OCI-LY1 (cell line): Measurements from ENCODE around the gene PDZRN4.
"Not testable (repeated sequence)": the region's sequence is repeated elsewhere in the genome, so short reads cannot be mapped to it uniquely, and the experiment has no call there.

Experiments used
- H2AFZ ChIP-seq: fragments of 200-600 bp; sonication (generic), shearing (Covaris generic); 2 replicates; pipeline ENCODE4 v1.6.0; 2014; ENCODE audit warnings: antibody characterized with exemption, mild to moderate bottlenecking, low read length
- H3F3A ChIP-seq: fragments of 200-600 bp; sonication (generic), shearing (Covaris generic); 2 replicates; pipeline ENCODE4 v1.6.0; 2014; ENCODE audit warnings: mild to moderate bottlenecking, antibody characterized with exemption, low read length, moderate library complexity; ENCODE audit not compliant: insufficient read depth
- H3K27ac ChIP-seq: fragments of 200-600 bp; sonication (generic); 2 replicates; pipeline ENCODE4 v1.5.1; 2014; ENCODE audit warnings: low read length, mixed run types, mild to moderate bottlenecking, low read depth; ENCODE audit not compliant: poor library complexity, severe bottlenecking
- H3K27me3 ChIP-seq: fragments of 200-600 bp; sonication (generic); 2 replicates; pipeline ENCODE4 v1.6.0; 2014; ENCODE audit warnings: antibody characterized with exemption, mild to moderate bottlenecking, low read length, moderate library complexity; ENCODE audit not compliant: insufficient read depth
- H3K36me3 ChIP-seq: fragments of 200-600 bp; sonication (generic); 2 replicates; pipeline ENCODE4 v1.6.1; 2014; ENCODE audit warnings: mild to moderate bottlenecking, antibody characterized with exemption, low read length, moderate library complexity, mixed read lengths; ENCODE audit not compliant: insufficient read depth
- H3K4me1 ChIP-seq: fragments of 200-600 bp; sonication (generic); 2 replicates; pipeline ENCODE4 v1.5.1; 2014; ENCODE audit warnings: mild to moderate bottlenecking, low read length, moderate library complexity; ENCODE audit not compliant: insufficient read depth, severe bottlenecking
- H3K4me2 ChIP-seq: fragments of 200-600 bp; sonication (generic), shearing (Covaris generic); 2 replicates; pipeline ENCODE4 v1.6.1; 2014; ENCODE audit warnings: low read length
- H3K4me3 ChIP-seq: fragments of 200-600 bp; sonication (generic); 2 replicates; pipeline ENCODE4 v1.5.1; 2014; ENCODE audit warnings: low read length, low read depth, mild to moderate bottlenecking, mixed read lengths; ENCODE audit not compliant: poor library complexity, severe bottlenecking
- H3K79me2 ChIP-seq: fragments of 200-600 bp; shearing (Covaris generic); 2 replicates; pipeline ENCODE4 v1.6.1; 2016; ENCODE audit warnings: mixed run types, low read length, mixed read lengths; ENCODE audit not compliant: insufficient read depth
- H3K9ac ChIP-seq: fragments of 200-600 bp; sonication (generic), shearing (Covaris generic); 2 replicates; pipeline ENCODE4 v1.6.1; 2014; ENCODE audit warnings: mild to moderate bottlenecking, low read length, mixed read lengths
- H3K9me2 ChIP-seq: fragments of 200-600 bp; sonication (generic), shearing (Covaris generic); 2 replicates; pipeline ENCODE4 v1.6.1; 2014; ENCODE audit warnings: low read depth, mild to moderate bottlenecking, low read length, mixed read lengths
- H3K9me3 ChIP-seq: fragments of 200-600 bp; shearing (Covaris generic); 2 replicates; pipeline ENCODE4 v1.6.1; 2014; ENCODE audit warnings: low read length, mixed read lengths
- H4K20me1 ChIP-seq: fragments of 200-600 bp; sonication (generic), shearing (Covaris generic); 2 replicates; pipeline ENCODE4 v1.6.0; 2016; ENCODE audit warnings: mild to moderate bottlenecking, low read length; ENCODE audit not compliant: insufficient read depth
- CTCF ChIP-seq: fragments of 200-600 bp; sonication (generic), shearing (Covaris generic); IDR thresholded peaks from 2 replicates; pipeline ENCODE4 v1.5.1; 2017; ENCODE audit warnings: mild to moderate bottlenecking, antibody characterized with exemption, low read length, moderate library complexity, mixed read lengths
- EZH2 ChIP-seq: fragments of 200-600 bp; sonication (generic), shearing (Covaris generic); IDR thresholded peaks from 2 replicates; pipeline ENCODE4 v1.8.0; 2017; ENCODE audit warnings: borderline replicate concordance, mixed run types, mild to moderate bottlenecking, antibody characterized with exemption, low read length, moderate library complexity, mixed read lengths

The PDZRN4 gene

GRCh38 chr12:41167701-41168100 lies 20.4 kb upstream of the PDZRN4 start:
- Histone ChIP-seq H3K9ac (no peak overlapping the region), H4K20me1 (no peaks in the 10 kb centered on the region), H3K36me3 (no peaks in the 10 kb centered on the region), H3K9me2 (no peaks in the 10 kb centered on the region), H3F3A (no peaks in the 10 kb centered on the region), H2AFZ (no peak overlapping the region), H3K4me1 (no peaks in the 10 kb centered on the region), H3K4me3 (no peak overlapping the region), H3K27ac (no peak overlapping the region), H3K4me2 (no peak overlapping the region), H3K27me3 (no peaks in the 10 kb centered on the region), H3K9me3 (no peaks in the 10 kb centered on the region), H3K79me2 (no peaks in the 10 kb centered on the region)
- TF ChIP-seq EZH2 (no peak), CTCF (no peak)

- TF ChIP-seq EZH2 (no peak), CTCF (no peak)
- H3K27me3 ChIP-seq, result no peaks in the 10 kb centered on the region
Measured at GRCh38 chr12:41174602-41175001, 13.5 kb upstream of the PDZRN4 start.

GRCh38 chr12:41179507-41179906 lies 8.6 kb upstream of the PDZRN4 start:
- H3K79me2 ChIP-seq, H3K9me3 ChIP-seq, H3K9ac ChIP-seq, H3K4me1 ChIP-seq, H3K4me3 ChIP-seq, H3F3A ChIP-seq, H3K9me2 ChIP-seq, H3K4me2 ChIP-seq, H3K36me3 ChIP-seq, H3K27me3 ChIP-seq, H2AFZ ChIP-seq, H4K20me1 ChIP-seq, H3K27ac ChIP-seq: not testable (repeated sequence)

More at GRCh38 chr12:41174602-41175001, 13.5 kb upstream of the PDZRN4 start:
- Histone ChIP-seq H3K9ac (no peak overlapping the region), H4K20me1 (no peaks in the 10 kb centered on the region), H3K27ac (no peak overlapping the region), H3K4me2 (no peak overlapping the region), H3K9me2 (no peaks in the 10 kb centered on the region), H3K4me1 (no peaks in the 10 kb centered on the region), H2AFZ (no peak overlapping the region), H3K4me3 (no peak overlapping the region), H3K36me3 (no peaks in the 10 kb centered on the region), H3K79me2 (no peaks in the 10 kb centered on the region), H3K9me3 (no peaks in the 10 kb centered on the region), H3F3A (no peaks in the 10 kb centered on the region)

GRCh38 chr12:41184864-41185263 lies 3.3 kb upstream of the PDZRN4 start:
- H4K20me1 ChIP-seq, result no peaks in the 10 kb centered on the region
- H3K4me2 ChIP-seq, result no peak overlapping the region
- H3K27me3 ChIP-seq, result no peaks in the 10 kb centered on the region
- no peak overlapping the region for H3K9ac ChIP-seq
- no peaks in the 10 kb centered on the region for H3K4me1 ChIP-seq
- no peaks in the 10 kb centered on the region for H3K9me2 ChIP-seq
- H2AFZ ChIP-seq, result no peak overlapping the region
- no peaks in the 10 kb centered on the region for H3K36me3 ChIP-seq
- no peaks in the 10 kb centered on the region for H3K9me3 ChIP-seq
- no peaks in the 10 kb centered on the region for H3F3A ChIP-seq
- H3K27ac ChIP-seq, result no peak overlapping the region
- no peak for TF ChIP-seq EZH2
- TF ChIP-seq CTCF, result no peak
- H3K79me2 ChIP-seq, result no peaks in the 10 kb centered on the region
- no peak overlapping the region for H3K4me3 ChIP-seq
